ENCODE results near the gene RNF43.

DNA sequence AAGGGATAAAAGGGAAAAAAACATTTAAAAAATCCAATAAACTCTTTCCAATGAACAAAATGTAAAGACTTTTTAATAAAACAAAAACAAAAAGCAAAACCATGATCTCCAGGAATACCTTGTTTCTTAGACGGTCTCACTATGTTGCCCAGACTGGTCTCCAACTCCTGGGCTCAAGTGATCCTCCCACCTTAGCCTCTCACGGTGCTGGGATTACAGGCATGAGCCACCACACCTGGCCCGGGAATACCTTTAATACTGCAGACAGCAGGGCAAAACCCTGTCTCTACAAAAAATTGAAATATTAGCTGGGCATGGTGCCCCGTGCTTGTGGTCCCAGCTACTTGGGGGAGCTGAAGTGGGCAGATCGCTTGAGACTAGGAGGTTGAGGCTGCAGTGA, 7.9 kb downstream of the RNF43 start:
- TF ChIP-seq EZH2 (IDR thresholded peaks at IDR 0.05): no peak
- TF ChIP-seq POLR2AphosphoS5 (IDR thresholded peaks at IDR 0.05; ENCODE audit: borderline replicate concordance, low read depth, low read length): no peak
- TF ChIP-seq FOXP2 (optimal IDR thresholded peaks at IDR 0.05; ENCODE audit: control extremely low read depth, extremely low read length, insufficient read depth): no peak

All from SK-N-MC (cell line).